GM21515 (cell line): Measurements from ENCODE around the gene HDAC6.
"Not testable (repeated sequence)": the region's sequence is repeated elsewhere in the genome, so short reads cannot be mapped to it uniquely, and the experiment has no call there.

Experiments
- ATAC-seq: cut with Tn5 transposase; IDR thresholded peaks from one replicate; pipeline ENCODE4 v1.9.1; 2021; ENCODE audit not compliant: unreplicated experiment

Gene HDAC6

DNA sequence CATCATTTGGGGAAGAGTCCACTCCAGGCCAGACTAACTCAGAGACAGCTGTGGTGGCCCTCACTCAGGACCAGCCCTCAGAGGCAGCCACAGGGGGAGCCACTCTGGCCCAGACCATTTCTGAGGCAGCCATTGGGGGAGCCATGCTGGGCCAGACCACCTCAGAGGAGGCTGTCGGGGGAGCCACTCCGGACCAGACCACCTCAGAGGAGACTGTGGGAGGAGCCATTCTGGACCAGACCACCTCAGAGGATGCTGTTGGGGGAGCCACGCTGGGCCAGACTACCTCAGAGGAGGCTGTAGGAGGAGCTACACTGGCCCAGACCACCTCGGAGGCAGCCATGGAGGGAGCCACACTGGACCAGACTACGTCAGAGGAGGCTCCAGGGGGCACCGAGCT lies 21.2 kb downstream of the HDAC6 start:
- no peak for ATAC-seq

- no peak for ATAC-seq
Measured at GRCh38 chrX:48824066-48824465, 22.2 kb downstream of the HDAC6 start.

- ATAC-seq, result no peak
Measured at GRCh38 chrX:48826135-48826875, 24.4 kb downstream of the HDAC6 start, which contains the start of gene ERAS. ERAS (plus strand) TSS chrX:48826513; CDS start chrX:48829124, 2,611 bp downstream.

DNA sequence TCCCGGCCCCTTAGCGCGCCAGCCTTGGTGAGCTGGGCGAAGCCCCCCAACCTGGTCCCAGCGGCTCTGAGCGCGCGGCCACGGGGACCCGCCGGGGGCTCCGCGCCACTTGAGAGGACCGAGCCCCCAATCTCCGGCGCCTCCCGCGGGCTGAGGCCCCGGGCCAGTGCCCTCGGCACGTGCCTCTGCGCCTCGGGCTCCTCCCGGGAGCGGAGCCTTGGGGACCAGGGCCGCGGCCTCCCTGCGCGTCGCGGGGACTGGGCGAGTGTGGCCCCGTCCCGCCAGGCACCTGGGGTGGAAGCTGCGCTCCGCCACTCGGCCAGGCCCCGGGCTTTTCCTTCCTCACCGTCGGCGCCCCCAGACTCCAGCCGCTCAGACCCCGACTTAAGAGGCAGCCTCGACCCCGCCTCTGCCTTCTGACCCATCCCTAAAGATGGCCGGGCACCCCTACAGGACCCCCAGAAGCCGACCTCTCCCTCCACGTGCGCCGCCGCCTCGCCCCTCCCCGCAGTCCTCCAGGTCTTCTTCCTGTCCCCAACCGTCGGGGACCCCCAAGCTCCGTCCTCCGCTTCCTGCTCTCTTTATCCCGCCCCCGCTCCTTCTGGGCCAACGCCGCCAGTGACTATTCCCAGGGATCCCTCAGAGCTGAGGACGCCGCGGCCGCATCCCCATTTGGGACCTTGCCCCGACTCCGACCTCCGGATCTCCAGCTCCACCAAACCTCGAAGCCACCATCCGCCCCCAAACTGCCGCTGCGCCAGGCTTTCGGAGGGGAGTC lies 25.2 kb downstream of the HDAC6 start:
- ATAC-seq, result no peak

GRCh38 chrX:48827654-48827968 lies 25.7 kb downstream of the HDAC6 start:
- ATAC-seq, result no peak

GRCh38 chrX:48829016-48829735 lies 27.3 kb downstream of the HDAC6 start:
- no peak for ATAC-seq

GRCh38 chrX:48831136-48831908 lies 29.5 kb downstream of the HDAC6 start:
- ATAC-seq, result no peak

GRCh38 chrX:48831909-48832291 lies 30.0 kb downstream of the HDAC6 start:
- ATAC-seq, result no peak

DNA sequence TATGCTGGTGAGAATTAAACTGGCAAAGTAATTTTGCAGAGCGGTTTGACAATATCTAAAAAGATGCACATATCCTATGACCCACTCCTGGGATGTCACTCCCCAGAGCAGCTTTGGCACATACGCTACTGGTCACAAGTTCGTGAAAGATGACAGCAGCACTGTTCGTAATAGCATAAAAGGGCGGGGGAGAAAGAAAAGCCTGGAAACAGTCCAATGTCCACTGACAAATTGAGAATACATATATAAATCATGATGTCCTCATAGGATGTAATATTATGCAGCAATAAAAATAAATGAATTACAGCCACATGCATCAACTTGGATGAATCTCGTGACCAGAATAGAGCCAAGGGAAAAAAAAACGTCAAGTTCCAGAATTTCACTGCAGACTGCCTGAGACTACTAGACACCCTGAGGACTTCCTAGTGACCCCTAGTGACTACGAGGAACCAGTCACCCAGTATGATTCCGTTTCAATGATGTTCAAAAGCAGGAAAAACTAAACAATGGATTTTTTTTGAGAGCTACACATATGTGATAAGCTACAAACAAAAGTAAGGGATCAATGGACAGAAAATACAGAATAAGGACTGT lies 31.8 kb downstream of the HDAC6 start:
- ATAC-seq, result no peak

DNA sequence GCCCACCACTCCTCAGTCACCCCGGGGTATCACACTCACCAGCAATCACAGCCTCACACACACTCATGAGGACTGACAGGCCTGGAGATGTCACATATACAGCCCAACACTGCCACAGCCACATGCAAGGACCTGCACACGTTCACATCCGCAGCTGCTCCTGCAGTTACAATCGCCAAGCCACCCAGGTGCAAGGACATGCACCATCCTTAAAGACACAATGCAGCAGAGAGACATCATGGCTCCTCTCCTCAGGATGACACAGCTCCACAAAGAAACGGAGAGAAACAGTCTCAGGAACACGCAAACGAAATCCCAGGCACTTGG lies 32.5 kb downstream of the HDAC6 start:
- no peak for ATAC-seq

GRCh38 chrX:48835524-48836329 lies 33.9 kb downstream of the HDAC6 start, which contains the start of gene PCSK1N:
PCSK1N (minus strand) TSS chrX:48835610; CDS start chrX:48835532, 78 bp downstream.
- ATAC-seq, result no peak

DNA sequence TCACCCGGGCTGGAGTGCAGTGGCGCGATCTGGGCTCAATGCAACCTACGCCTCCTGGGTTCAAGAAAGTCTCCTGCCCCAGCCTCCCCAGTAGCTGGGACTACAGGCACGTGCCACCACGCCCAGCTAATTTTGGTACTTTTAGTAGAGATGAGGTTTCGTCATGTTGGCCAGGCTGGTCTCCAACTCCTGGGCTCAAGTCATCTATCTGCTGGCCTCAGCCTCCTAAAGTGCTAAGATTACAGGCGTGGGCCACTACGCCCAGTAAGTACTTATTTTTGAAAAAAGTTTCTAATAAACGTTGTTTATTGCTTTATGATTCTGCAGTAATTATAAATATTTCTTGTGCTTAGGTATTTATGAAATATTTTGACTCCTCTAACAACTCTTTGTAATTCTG lies 37.8 kb downstream of the HDAC6 start:
- ATAC-seq, result no peak

GRCh38 chrX:48848847-48849246 lies 47.0 kb downstream of the HDAC6 start:
- no peak for ATAC-seq

- ATAC-seq, result no peak
Measured at GRCh38 chrX:48852857-48853256, 51.0 kb downstream of the HDAC6 start.

- ATAC-seq, result not testable (repeated sequence)
Measured at GRCh38 chrX:48853494-48853893, 51.6 kb downstream of the HDAC6 start.

DNA sequence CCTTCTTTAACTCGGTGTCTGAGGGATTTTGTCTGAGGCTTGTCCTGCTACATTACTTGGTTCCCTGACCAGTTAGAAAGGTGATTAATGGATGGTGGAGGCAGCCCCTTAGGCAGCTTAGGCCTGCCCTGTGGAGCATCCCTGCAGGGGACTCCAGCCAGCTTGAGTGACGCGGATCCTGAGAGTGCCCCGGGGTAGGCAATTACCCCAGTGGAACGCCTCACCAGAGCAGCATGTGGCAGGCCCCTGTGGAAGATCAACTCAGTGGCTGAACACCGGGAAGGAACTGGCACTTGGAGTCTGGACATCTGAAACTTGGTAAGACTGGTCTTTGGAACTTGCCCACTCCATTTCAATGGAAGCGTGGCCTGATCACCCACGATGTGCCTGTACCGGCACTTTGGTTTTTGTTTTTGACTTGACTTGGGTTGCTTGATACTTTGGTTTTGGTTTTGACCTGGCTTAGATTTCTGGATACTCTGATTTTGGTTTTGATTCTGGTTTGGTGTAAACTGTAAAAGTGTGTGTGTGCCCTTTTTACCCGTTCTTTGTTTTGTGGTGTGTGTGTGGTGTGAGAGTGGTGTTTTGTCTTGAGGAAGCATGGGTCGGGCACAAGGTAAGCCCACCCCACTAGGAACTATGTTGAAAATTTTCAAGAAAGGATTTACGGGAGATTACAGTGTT lies 52.4 kb downstream of the HDAC6 start:
- not testable (repeated sequence) for ATAC-seq

- no peak for ATAC-seq
Measured at GRCh38 chrX:48854898-48855297, 53.0 kb downstream of the HDAC6 start.

DNA sequence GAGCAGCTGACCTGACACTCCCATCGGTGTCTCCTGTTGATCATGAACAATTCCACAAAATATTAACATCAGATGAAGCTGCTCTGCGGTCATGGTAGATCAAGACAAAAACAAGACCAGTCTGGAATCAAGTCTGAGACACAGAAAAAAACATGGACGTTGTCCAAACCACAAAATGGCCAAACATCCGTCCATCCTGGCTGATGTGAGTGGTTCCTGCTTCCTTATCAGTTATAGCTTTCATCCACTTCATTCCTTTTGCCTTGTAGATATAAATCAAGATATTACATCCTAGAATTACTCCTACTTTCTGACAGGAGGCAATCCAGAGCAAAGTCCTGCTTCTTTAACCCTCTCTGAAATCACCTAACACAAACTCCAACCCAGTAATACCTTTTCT lies 62.3 kb downstream of the HDAC6 start:
- no peak for ATAC-seq

- ATAC-seq, result not testable (repeated sequence)
Measured at GRCh38 chrX:48872017-48872416, 70.2 kb downstream of the HDAC6 start.
